Measurements from ENCODE around the gene MAST2. TPM values are rescaled to one million over a fixed set of nuclear protein-coding genes. Genes with fewer than 3 reads are reported as not detected.

The MAST2 gene
- total RNA-seq, 1 donor from 2014 or later = 103 TPM

GRCh38 chr1:46068525-46068924, 265.1 kb downstream of the MAST2 start:
- no peak for DNase-seq
- intact Hi-C loops (cut with micrococcal nuclease) = no loop called here
- ATAC-seq = no peak

- DNase-seq (no peak), ATAC-seq (peak; percentile 71)
- intact Hi-C loops (cut with micrococcal nuclease) = no loop called here
Observed at GRCh38 chr1:46070164-46070814, 266.9 kb downstream of the MAST2 start.

GRCh38 chr1:46072975-46073374, 269.6 kb downstream of the MAST2 start:
- no peak for DNase-seq
- intact Hi-C loops (cut with micrococcal nuclease) = no loop called here
- ATAC-seq = no peak

- no peak for DNase-seq
- intact Hi-C loops (cut with micrococcal nuclease) = no loop called here
- ATAC-seq = no peak
Observed at GRCh38 chr1:46076343-46076742, 272.9 kb downstream of the MAST2 start.

- no peak for ATAC-seq
- intact Hi-C loops (cut with micrococcal nuclease) = no loop called here
Observed at GRCh38 chr1:46077644-46078043, 274.2 kb downstream of the MAST2 start.

GRCh38 chr1:46080257-46080656, 276.8 kb downstream of the MAST2 start:
- ATAC-seq (no peak), DNase-seq (no peak)
- intact Hi-C loops (cut with micrococcal nuclease) = no loop called here

More at GRCh38 chr1:46077644-46078043, 274.2 kb downstream of the MAST2 start:
- no peak for DNase-seq

GRCh38 chr1:46081206-46081605, 277.8 kb downstream of the MAST2 start:
- DNase-seq = peak; percentile 37
- no peak for ATAC-seq
- intact Hi-C loops (cut with micrococcal nuclease) = no loop called here

GRCh38 chr1:46081619-46082018, 278.2 kb downstream of the MAST2 start:
- intact Hi-C loops (cut with micrococcal nuclease) = no loop called here
- DNase-seq (no peak), ATAC-seq (peak; percentile 50)

- intact Hi-C loops (cut with micrococcal nuclease) = no loop called here
- no peak for DNase-seq
Observed at GRCh38 chr1:46083579-46083978, 280.2 kb downstream of the MAST2 start.

GRCh38 chr1:46084553-46085451, 281.4 kb downstream of the MAST2 start:
- ATAC-seq (peak; percentile 70), DNase-seq (no peak)
- intact Hi-C loops (cut with micrococcal nuclease) = no loop called here

More at GRCh38 chr1:46083579-46083978, 280.2 kb downstream of the MAST2 start:
- ATAC-seq = no peak

Other genes with a start within 250 kb of the MAST2 start
- gene NASP, start 219.6 kb upstream of the MAST2 start, total RNA-seq = 29.5 TPM
- gene CCDC17, start 179.6 kb upstream of the MAST2 start, total RNA-seq = 0.64 TPM
- gene GPBP1L1, start 117.1 kb upstream of the MAST2 start, total RNA-seq = 78.9 TPM
- gene TMEM69, start 115.4 kb upstream of the MAST2 start, total RNA-seq = 21.7 TPM
- 12.2 TPM for gene IPP, start 53.0 kb upstream of the MAST2 start, total RNA-seq